C4-2B (cell line): ENCODE results near the gene TNFAIP1.

Experiments
- ZFX ChIP-seq: fragments of 450-650 bp; IDR thresholded peaks from 2 replicates; pipeline ENCODE4 v1.6.1; 2017
- TF ChIP-seq, protein P1 (sequence below): fragments of 450-650 bp; conservative IDR thresholded peaks from 2 replicates; pipeline ENCODE4 v1.5.1; 2017; ENCODE audit warnings: mild to moderate bottlenecking

DNA sequence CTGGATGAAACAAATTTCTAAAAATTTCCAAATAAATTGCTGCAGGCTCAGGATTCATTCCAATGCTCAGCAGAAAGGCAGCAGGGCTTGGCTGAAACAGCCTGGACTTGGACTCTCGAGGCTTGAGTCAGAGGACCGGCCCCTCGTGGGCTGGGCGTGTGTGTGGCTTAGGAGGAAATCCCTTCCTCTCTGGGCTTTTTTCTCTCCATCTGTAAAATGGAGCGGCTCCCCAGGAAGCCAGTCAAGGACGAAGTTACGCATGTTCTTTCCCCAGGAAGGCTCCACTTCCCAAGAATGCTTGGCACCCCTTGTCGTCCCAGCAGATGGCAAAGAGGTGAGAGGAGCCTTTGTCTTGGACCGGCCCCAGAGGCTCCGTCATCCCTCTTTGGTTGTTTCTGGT lies 56.9 kb downstream of the TNFAIP1 start:
- TF ChIP-seq, protein P1, sequence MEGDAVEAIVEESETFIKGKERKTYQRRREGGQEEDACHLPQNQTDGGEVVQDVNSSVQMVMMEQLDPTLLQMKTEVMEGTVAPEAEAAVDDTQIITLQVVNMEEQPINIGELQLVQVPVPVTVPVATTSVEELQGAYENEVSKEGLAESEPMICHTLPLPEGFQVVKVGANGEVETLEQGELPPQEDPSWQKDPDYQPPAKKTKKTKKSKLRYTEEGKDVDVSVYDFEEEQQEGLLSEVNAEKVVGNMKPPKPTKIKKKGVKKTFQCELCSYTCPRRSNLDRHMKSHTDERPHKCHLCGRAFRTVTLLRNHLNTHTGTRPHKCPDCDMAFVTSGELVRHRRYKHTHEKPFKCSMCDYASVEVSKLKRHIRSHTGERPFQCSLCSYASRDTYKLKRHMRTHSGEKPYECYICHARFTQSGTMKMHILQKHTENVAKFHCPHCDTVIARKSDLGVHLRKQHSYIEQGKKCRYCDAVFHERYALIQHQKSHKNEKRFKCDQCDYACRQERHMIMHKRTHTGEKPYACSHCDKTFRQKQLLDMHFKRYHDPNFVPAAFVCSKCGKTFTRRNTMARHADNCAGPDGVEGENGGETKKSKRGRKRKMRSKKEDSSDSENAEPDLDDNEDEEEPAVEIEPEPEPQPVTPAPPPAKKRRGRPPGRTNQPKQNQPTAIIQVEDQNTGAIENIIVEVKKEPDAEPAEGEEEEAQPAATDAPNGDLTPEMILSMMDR: no peak
- no peak for TF ChIP-seq ZFX
